ENCODE data around the gene AKR1E2.

AKR1E2 gene

GRCh38 chr10:4844864-4845263, 18.9 kb downstream of the AKR1E2 start:
- Histone ChIP-seq H3K27ac (ENCODE audit: low read length) (no peak overlapping the region), H3K4me1 (ENCODE audit: control insufficient read depth, insufficient read depth, low read length) (peaks cover 4% of the 10 kb centered on the region), H3K9me3 (ENCODE audit: control insufficient read depth in 2 of 2, low read length in 2 of 2) (no peaks in the 10 kb centered on the region), H3K9ac (ENCODE audit: low read length in 2 of 2) (no peak overlapping the region), H3K36me3 (ENCODE audit: control insufficient read depth in 2 of 2, insufficient read depth in 2 of 2, low read length in 2 of 2) (peaks cover 2% of the 10 kb centered on the region in 2 donors), H3K4me3 (ENCODE audit: low read length in 2 of 2) (no peak overlapping the region), H3K27me3 (ENCODE audit: control insufficient read depth in 1 of 2, insufficient read depth in 2 of 2, low read length in 2 of 2) (no peaks in the 10 kb centered on the region)

DNA sequence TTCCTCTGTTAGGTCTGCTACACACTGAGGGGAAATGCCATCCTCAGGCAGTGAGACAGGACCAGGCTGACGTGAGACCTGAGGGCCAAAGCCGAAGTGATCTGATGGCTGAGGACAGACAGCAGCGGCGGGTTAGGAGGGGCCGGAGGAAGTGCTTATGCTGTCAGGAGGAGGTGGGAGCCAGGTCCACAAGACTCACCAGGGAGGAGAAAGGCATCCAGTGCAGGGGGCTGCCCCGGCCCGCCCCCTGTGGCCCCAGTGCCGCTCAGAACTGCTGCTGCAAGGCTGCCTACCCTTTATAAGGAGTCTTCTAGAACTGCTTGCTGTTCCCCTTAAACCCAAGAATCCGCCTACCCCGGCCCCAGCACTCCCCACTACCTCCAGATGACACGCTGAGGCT, 19.8 kb downstream of the AKR1E2 start:
- H3K4me1 ChIP-seq (ENCODE audit: control insufficient read depth, insufficient read depth, low read length): peaks cover 12% of the 10 kb centered on the region
- H3K4me3 ChIP-seq (ENCODE audit: low read length in 2 of 2): no peak overlapping the region

GRCh38 chr10:4846775-4847174, 20.8 kb downstream of the AKR1E2 start:
- Histone ChIP-seq H3K9me3 (ENCODE audit: control insufficient read depth in 2 of 2, low read length in 2 of 2) (no peaks in the 10 kb centered on the region), H3K9ac (ENCODE audit: low read length in 2 of 2) (no peak overlapping the region), H3K4me3 (ENCODE audit: low read length in 2 of 2) (no peak overlapping the region), H3K27me3 (ENCODE audit: control insufficient read depth in 1 of 2, insufficient read depth in 2 of 2, low read length in 2 of 2) (no peaks in the 10 kb centered on the region), H3K36me3 (ENCODE audit: control insufficient read depth in 2 of 2, insufficient read depth in 2 of 2, low read length in 2 of 2) (peaks cover 2% of the 10 kb centered on the region in 2 donors), H3K4me1 (ENCODE audit: control insufficient read depth, insufficient read depth, low read length) (peaks cover 13% of the 10 kb centered on the region), H3K27ac (ENCODE audit: low read length) (no peak overlapping the region)

More for the DNA sequence above, 19.8 kb downstream of the AKR1E2 start:
- H3K9ac ChIP-seq (ENCODE audit: low read length in 2 of 2): no peak overlapping the region
- no peaks in the 10 kb centered on the region for H3K27me3 ChIP-seq (ENCODE audit: control insufficient read depth in 1 of 2, insufficient read depth in 2 of 2, low read length in 2 of 2)
- no peak overlapping the region for H3K27ac ChIP-seq (ENCODE audit: low read length)
- H3K36me3 ChIP-seq (ENCODE audit: control insufficient read depth in 2 of 2, insufficient read depth in 2 of 2, low read length in 2 of 2): peaks cover 2% of the 10 kb centered on the region in 2 donors
- no peaks in the 10 kb centered on the region for H3K9me3 ChIP-seq (ENCODE audit: control insufficient read depth in 2 of 2, low read length in 2 of 2)

DNA sequence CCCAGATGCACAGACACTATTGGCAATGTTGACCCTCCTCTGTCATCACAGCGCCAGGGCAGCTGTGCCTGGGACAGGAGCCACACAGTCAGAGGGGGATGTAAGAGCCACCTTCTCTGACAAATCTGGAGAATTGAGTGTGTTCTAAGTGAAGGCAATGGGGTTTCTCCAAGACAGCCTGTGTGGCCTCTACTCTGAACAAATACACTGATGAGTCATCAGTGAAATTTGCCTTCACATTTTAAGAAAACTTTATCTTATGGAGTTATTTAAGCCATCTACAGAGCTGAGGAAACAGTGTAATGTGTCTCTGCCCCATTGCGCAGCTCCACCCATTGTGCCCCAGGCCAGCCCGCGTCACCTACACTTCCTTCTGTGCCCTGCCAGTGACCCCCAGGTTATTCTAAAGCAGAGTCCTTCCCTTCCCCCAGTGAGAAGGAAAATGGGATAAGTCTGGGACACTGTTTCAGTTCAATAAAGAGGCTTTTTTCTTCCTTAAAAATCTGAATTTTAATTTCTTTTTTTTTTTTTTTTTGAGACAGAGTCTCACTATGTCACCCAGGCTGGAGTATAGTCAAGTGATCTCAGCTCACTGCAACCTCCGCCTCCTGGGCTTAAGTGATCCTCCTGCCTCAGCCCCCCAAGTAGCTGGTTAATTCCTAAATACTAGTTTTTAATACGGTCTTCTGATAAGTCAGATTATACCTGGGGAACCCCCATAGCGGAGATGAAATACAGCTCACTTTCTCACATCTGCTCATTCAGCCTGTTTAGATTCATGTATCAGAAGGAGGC, 21.8 kb downstream of the AKR1E2 start:
- Histone ChIP-seq H3K9ac (ENCODE audit: low read length in 2 of 2) (peak overlapping the region in 1 of 2 donors; percentile 13), H3K27ac (ENCODE audit: low read length) (no peak overlapping the region), H3K4me1 (ENCODE audit: control insufficient read depth, insufficient read depth, low read length) (peaks cover 15% of the 10 kb centered on the region)

GRCh38 chr10:4848356-4849041, 22.5 kb downstream of the AKR1E2 start:
- Histone ChIP-seq H3K4me3 (ENCODE audit: low read length in 2 of 2) (no peak overlapping the region), H3K27me3 (ENCODE audit: control insufficient read depth in 1 of 2, insufficient read depth in 2 of 2, low read length in 2 of 2) (no peaks in the 10 kb centered on the region), H3K36me3 (ENCODE audit: control insufficient read depth in 2 of 2, insufficient read depth in 2 of 2, low read length in 2 of 2) (no peaks in the 10 kb centered on the region), H3K4me1 (ENCODE audit: control insufficient read depth, insufficient read depth, low read length) (peaks cover 15% of the 10 kb centered on the region), H3K27ac (ENCODE audit: low read length) (no peak overlapping the region), H3K9me3 (ENCODE audit: control insufficient read depth in 2 of 2, low read length in 2 of 2) (no peaks in the 10 kb centered on the region), H3K9ac (ENCODE audit: low read length in 2 of 2) (no peak overlapping the region)

More for the DNA sequence above, 21.8 kb downstream of the AKR1E2 start:
- no peaks in the 10 kb centered on the region for H3K36me3 ChIP-seq (ENCODE audit: control insufficient read depth in 2 of 2, insufficient read depth in 2 of 2, low read length in 2 of 2)
- no peak overlapping the region for H3K4me3 ChIP-seq (ENCODE audit: low read length in 2 of 2)
- H3K9me3 ChIP-seq (ENCODE audit: control insufficient read depth in 2 of 2, low read length in 2 of 2): no peaks in the 10 kb centered on the region
- H3K27me3 ChIP-seq (ENCODE audit: control insufficient read depth in 1 of 2, insufficient read depth in 2 of 2, low read length in 2 of 2): no peaks in the 10 kb centered on the region

DNA sequence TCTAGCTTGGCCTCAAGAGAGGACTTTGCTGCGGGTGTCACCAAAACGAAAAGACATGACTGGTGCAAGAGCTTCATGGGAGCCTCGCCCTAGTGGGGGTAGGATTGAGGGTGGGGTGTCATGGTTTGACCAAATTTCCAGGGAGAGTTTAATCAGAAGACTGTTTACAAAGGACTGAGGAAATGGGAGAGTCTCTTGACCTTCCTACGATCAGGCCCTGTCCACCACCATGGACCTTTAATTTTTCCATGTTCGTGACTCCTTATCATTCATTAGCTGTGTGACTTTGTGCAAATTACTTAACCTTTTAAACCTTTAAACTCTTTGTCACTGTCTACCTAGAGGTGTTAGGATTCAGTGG, 23.0 kb downstream of the AKR1E2 start:
- Histone ChIP-seq H3K36me3 (ENCODE audit: control insufficient read depth in 2 of 2, insufficient read depth in 2 of 2, low read length in 2 of 2) (no peaks in the 10 kb centered on the region), H3K4me3 (ENCODE audit: low read length in 2 of 2) (no peak overlapping the region), H3K27ac (ENCODE audit: low read length) (no peak overlapping the region), H3K4me1 (ENCODE audit: control insufficient read depth, insufficient read depth, low read length) (peaks cover 15% of the 10 kb centered on the region), H3K9me3 (ENCODE audit: control insufficient read depth in 2 of 2, low read length in 2 of 2) (no peaks in the 10 kb centered on the region), H3K27me3 (ENCODE audit: control insufficient read depth in 1 of 2, insufficient read depth in 2 of 2, low read length in 2 of 2) (no peaks in the 10 kb centered on the region), H3K9ac (ENCODE audit: low read length in 2 of 2) (no peak overlapping the region)

GRCh38 chr10:4849555-4850242, 23.7 kb downstream of the AKR1E2 start:
- H3K36me3 ChIP-seq (ENCODE audit: control insufficient read depth in 2 of 2, insufficient read depth in 2 of 2, low read length in 2 of 2): no peaks in the 10 kb centered on the region
- H3K9me3 ChIP-seq (ENCODE audit: control insufficient read depth in 2 of 2, low read length in 2 of 2): no peaks in the 10 kb centered on the region
- H3K27me3 ChIP-seq (ENCODE audit: control insufficient read depth in 1 of 2, insufficient read depth in 2 of 2, low read length in 2 of 2): no peaks in the 10 kb centered on the region
- peak overlapping the region in 1 of 2 donors; percentile 60 for H3K4me3 ChIP-seq (ENCODE audit: low read length in 2 of 2)
- peaks cover 15% of the 10 kb centered on the region for H3K4me1 ChIP-seq (ENCODE audit: control insufficient read depth, insufficient read depth, low read length)
- no peak overlapping the region for H3K27ac ChIP-seq (ENCODE audit: low read length)
- peak overlapping the region in 1 of 2 donors; percentile 47 for H3K9ac ChIP-seq (ENCODE audit: low read length in 2 of 2)

GRCh38 chr10:4850397-4850796, 24.4 kb downstream of the AKR1E2 start:
- Histone ChIP-seq H3K9ac (ENCODE audit: low read length in 2 of 2) (peak overlapping the region in 1 of 2 donors; percentile 47), H3K4me1 (ENCODE audit: control insufficient read depth, insufficient read depth, low read length) (peaks cover 15% of the 10 kb centered on the region), H3K9me3 (ENCODE audit: control insufficient read depth in 2 of 2, low read length in 2 of 2) (no peaks in the 10 kb centered on the region), H3K27me3 (ENCODE audit: control insufficient read depth in 1 of 2, insufficient read depth in 2 of 2, low read length in 2 of 2) (no peaks in the 10 kb centered on the region), H3K36me3 (ENCODE audit: control insufficient read depth in 2 of 2, insufficient read depth in 2 of 2, low read length in 2 of 2) (no peaks in the 10 kb centered on the region), H3K4me3 (ENCODE audit: low read length in 2 of 2) (no peak overlapping the region), H3K27ac (ENCODE audit: low read length) (no peak overlapping the region)

- no peak overlapping the region for H3K27ac ChIP-seq (ENCODE audit: low read length)
- no peaks in the 10 kb centered on the region for H3K9me3 ChIP-seq (ENCODE audit: control insufficient read depth in 2 of 2, low read length in 2 of 2)
- no peaks in the 10 kb centered on the region for H3K27me3 ChIP-seq (ENCODE audit: control insufficient read depth in 1 of 2, insufficient read depth in 2 of 2, low read length in 2 of 2)
- H3K4me3 ChIP-seq (ENCODE audit: low read length in 2 of 2): no peak overlapping the region
- peaks cover 15% of the 10 kb centered on the region for H3K4me1 ChIP-seq (ENCODE audit: control insufficient read depth, insufficient read depth, low read length)
- no peak overlapping the region for H3K9ac ChIP-seq (ENCODE audit: low read length in 2 of 2)
- H3K36me3 ChIP-seq (ENCODE audit: control insufficient read depth in 2 of 2, insufficient read depth in 2 of 2, low read length in 2 of 2): no peaks in the 10 kb centered on the region
Measured at GRCh38 chr10:4851176-4851575, 25.2 kb downstream of the AKR1E2 start.

DNA sequence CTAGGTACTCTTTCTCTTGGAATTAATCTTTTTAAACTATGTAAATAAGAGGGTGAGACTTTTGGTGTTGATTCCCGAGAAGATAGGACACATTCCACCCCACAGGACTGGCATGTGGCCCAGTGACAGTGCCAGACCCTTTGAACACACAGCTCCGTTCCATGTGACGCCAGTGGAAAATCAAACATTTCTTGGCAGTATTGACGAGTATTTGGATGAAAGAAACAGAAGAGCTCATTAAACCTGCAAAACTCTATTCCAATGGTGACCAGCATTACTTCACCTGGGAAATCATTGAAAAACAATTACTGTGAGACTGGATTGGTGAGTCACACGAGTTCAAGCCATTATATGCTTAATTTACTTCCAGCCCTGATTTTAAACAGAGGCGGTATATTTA, 25.8 kb downstream of the AKR1E2 start:
- Histone ChIP-seq H3K4me1 (ENCODE audit: control insufficient read depth, insufficient read depth, low read length) (peaks cover 15% of the 10 kb centered on the region), H3K9ac (ENCODE audit: low read length in 2 of 2) (no peak overlapping the region), H3K36me3 (ENCODE audit: control insufficient read depth in 2 of 2, insufficient read depth in 2 of 2, low read length in 2 of 2) (no peaks in the 10 kb centered on the region), H3K27me3 (ENCODE audit: control insufficient read depth in 1 of 2, insufficient read depth in 2 of 2, low read length in 2 of 2) (no peaks in the 10 kb centered on the region), H3K27ac (ENCODE audit: low read length) (no peak overlapping the region), H3K9me3 (ENCODE audit: control insufficient read depth in 2 of 2, low read length in 2 of 2) (no peaks in the 10 kb centered on the region), H3K4me3 (ENCODE audit: low read length in 2 of 2) (no peak overlapping the region)

All from stomach smooth muscle (tissue), 2 donors.